ENCODE measurements around the gene GAS6.

The GAS6 gene

GRCh38 chr13:113785051-113786010 lies 78.5 kb downstream of the GAS6 start:
- TF ChIP-seq CTCF (IDR thresholded peaks at IDR 0.05; ENCODE audit: low read depth, low read length), result no peak
- H3K4me3 ChIP-seq (replicated peaks in 1 of 2; ENCODE audit: low read depth in 2 of 2, low read length in 2 of 2), result no peak overlapping the region
- peak; percentile 34 to 86 for DNase-seq (ENCODE audit: low read depth in 2 of 2)

DNA sequence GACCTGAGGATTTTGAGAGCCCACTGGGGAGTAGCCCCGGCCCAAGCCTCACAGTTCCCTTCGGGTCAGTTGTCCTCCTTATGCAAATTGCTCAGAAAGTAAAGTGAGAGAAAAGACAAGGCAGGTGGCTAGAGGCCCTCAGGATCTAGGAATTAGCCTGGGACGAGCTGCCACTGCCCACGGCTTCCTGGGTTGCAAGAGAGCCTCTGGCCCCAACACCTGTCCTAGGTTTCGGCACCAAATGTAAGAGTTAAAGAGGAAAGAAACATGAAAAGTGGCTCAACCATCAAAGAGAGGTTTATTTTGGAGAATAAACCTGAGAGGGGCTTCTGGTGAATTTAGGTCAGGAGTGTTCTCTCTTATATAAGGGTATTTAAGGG lies 79.2 kb downstream of the GAS6 start:
- H3K4me3 ChIP-seq (replicated peaks in 1 of 2; ENCODE audit: low read depth in 2 of 2, low read length in 2 of 2), result no peak overlapping the region
- DNase-seq (ENCODE audit: low read depth in 2 of 2), result no peak
- TF ChIP-seq CTCF (IDR thresholded peaks at IDR 0.05; ENCODE audit: low read depth, low read length), result no peak

- no peak overlapping the region for H3K4me3 ChIP-seq (replicated peaks in 1 of 2; ENCODE audit: low read depth in 2 of 2, low read length in 2 of 2)
- DNase-seq (ENCODE audit: low read depth in 2 of 2), result no peak
- TF ChIP-seq CTCF (IDR thresholded peaks at IDR 0.05; ENCODE audit: low read depth, low read length), result no peak
Measured at GRCh38 chr13:113783966-113784644, 79.8 kb downstream of the GAS6 start.

- DNase-seq (ENCODE audit: low read depth in 2 of 2), result no peak
- H3K4me3 ChIP-seq (replicated peaks in 1 of 2; ENCODE audit: low read depth in 2 of 2, low read length in 2 of 2), result no peak overlapping the region
- TF ChIP-seq CTCF (IDR thresholded peaks at IDR 0.05; ENCODE audit: low read depth, low read length), result no peak
Measured at GRCh38 chr13:113783200-113783881, 80.5 kb downstream of the GAS6 start.

DNA sequence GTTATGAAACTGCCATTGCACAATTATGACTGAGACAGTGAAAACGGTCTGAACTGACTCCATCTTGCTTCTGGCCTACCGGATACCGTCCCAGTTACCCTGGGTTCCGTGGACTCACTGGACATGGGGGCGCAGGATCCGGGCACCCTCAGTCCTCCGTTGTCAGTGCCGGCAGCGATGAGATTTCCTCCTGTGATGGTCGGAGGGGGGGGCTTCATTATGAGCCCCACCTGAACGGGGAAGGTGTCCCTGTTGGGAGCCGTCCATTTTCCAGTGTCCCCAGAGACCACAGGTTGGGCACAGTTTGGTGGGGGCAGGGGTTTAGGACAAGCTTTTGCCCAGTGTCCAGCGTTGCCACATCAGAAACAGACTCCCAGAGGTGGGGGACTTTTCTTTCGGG lies 81.4 kb downstream of the GAS6 start:
- no peak for TF ChIP-seq CTCF (IDR thresholded peaks at IDR 0.05; ENCODE audit: low read depth, low read length)
- H3K4me3 ChIP-seq (replicated peaks in 1 of 2; ENCODE audit: low read depth in 2 of 2, low read length in 2 of 2), result no peak overlapping the region
- DNase-seq (ENCODE audit: low read depth in 2 of 2), result no peak

GRCh38 chr13:113781571-113781970 lies 82.3 kb downstream of the GAS6 start:
- no peak for DNase-seq (ENCODE audit: low read depth in 2 of 2)
- no peak overlapping the region for H3K4me3 ChIP-seq (replicated peaks in 1 of 2; ENCODE audit: low read depth in 2 of 2, low read length in 2 of 2)
- peak; percentile 9 for TF ChIP-seq CTCF (IDR thresholded peaks at IDR 0.05; ENCODE audit: low read depth, low read length)
